GM12875 (cell line): ENCODE measurements around the gene FNDC3B.

Source experiments
- H3K4me3 ChIP-seq: one replicate; pipeline ENCODE4 v1.5.1; 2011; ENCODE audit warnings: low read depth, low read length, control low read depth
- CTCF ChIP-seq: IDR thresholded peaks from 2 replicates; pipeline ENCODE4 v1.5.1; 2011; ENCODE audit warnings: low read depth, mild to moderate bottlenecking, control low read depth, inconsistent platforms, low read length, moderate library complexity, borderline replicate concordance; ENCODE audit not compliant: insufficient read depth

The FNDC3B gene

GRCh38 chr3:172152874-172153273, 113.5 kb downstream of the FNDC3B start:
- no peak for TF ChIP-seq CTCF
- no peak overlapping the region for H3K4me3 ChIP-seq

DNA sequence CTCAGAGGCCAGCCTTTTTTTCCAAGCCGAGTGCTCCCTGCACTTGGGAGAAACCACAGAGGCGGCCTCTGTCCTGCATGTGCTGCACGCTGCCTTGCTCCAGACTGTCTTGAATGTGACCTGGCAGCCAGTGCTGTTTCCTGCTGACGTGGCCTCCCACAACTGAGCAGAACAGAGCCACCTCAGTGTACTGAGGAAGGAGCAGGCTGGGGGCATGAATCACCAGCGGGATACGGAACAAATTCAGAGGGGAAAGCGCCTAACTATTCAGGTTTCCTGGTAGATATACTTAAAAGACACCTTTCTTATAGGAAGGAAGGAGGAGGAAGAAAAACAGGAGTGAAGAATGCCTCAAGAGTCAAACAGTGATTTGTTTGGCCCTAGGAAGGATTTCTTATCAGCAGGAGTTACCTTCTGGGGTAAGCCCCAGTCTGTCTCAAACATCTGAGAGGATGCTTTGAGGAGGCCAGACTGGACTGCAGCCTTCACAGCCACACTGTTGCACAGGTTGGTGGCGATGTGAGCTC, 114.0 kb downstream of the FNDC3B start:
- no peak for TF ChIP-seq CTCF
- H3K4me3 ChIP-seq: no peak overlapping the region

DNA sequence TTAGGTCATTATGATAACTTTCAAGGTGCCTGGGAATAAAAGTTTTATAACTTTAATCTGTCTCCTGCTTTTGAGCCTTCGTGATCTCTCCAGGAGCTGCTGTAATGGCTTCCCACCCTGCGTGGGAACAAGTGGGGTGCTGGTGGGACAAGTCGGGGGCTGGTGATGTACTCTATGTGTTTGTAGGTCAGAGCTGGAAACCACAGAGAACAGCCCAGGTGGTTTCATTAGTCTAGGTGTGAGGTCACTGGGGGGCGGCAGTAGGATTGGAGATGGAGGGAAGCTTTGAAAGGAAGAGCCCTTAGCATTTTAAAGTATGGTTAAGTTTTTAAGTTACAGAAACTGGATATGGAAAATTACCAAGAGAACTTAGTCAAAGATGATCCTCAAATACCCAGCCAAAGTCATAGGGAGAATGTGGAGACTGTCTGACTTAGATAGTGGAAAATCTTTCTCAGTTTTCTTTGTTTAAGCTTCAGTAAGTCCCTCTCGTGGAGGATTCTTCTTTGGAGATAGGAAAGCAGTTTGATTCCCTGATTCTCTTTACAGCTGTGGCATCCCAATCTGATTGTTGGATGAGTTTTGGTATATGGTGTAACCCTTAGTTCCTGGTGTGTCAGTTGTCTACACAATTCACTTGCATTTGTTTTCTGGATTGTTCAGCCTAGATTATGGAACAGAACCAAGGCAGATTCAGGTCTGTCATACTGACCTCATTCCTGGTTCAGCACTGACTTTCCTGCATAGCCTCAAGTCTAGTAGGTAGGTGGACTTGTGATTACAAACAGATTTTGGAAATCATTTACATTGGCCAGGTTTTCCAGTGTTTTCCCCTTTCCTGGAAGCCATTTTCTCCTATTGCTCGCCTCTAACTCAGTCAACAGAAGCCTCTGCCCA, 115.6 kb downstream of the FNDC3B start:
- TF ChIP-seq CTCF: no peak
- no peak overlapping the region for H3K4me3 ChIP-seq

DNA sequence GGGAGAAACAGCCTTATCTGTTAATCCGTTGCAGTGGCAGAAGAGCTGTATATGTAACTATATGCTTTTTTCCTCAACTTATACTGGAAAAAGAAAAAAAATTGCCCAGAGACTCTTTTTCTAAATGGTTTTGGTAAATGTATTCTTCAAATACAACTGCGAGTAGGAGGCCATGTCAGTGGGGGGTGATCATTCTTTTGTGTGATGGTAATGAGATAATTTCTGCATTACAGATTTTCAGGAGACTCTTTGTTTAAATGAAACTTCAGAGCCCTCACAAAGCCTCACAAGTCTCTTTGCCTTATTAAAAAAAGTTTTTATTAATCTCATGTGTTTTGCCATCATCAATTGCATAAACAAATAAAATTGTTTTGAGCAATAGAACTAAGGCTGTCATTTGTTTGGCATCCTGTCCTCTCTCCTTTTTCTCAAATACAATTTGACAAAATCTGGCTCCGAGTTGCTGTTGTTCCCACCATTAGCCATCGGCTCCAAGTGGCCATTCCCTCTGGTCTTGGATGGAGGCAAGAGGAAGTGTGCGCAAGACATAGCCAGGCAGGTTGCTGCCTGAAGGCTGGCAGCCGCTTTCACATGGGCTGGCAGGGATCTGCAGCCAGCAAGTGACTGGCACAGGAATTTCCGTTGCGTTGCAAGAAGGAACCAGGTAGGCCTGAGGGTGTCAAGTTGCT, 116.7 kb downstream of the FNDC3B start:
- no peak for TF ChIP-seq CTCF
- no peak overlapping the region for H3K4me3 ChIP-seq

DNA sequence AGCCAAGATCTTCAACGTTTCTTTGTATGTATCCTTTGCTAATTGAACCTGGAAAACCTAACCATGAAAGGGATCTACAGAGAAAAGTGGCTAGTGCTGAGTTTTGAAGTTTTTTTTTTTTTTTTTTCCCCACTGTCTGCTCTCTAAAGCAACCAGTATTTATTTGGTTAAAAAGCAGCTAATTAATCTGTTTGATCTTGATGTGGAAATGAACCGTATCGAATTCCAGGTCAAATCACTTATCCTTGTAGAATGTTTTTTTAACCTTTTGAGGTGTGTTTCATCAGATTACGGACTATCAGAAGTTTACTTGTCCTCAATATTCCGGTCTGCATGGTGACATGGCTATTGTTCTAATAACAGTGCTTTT, 117.2 kb downstream of the FNDC3B start:
- TF ChIP-seq CTCF: no peak
- no peak overlapping the region for H3K4me3 ChIP-seq

DNA sequence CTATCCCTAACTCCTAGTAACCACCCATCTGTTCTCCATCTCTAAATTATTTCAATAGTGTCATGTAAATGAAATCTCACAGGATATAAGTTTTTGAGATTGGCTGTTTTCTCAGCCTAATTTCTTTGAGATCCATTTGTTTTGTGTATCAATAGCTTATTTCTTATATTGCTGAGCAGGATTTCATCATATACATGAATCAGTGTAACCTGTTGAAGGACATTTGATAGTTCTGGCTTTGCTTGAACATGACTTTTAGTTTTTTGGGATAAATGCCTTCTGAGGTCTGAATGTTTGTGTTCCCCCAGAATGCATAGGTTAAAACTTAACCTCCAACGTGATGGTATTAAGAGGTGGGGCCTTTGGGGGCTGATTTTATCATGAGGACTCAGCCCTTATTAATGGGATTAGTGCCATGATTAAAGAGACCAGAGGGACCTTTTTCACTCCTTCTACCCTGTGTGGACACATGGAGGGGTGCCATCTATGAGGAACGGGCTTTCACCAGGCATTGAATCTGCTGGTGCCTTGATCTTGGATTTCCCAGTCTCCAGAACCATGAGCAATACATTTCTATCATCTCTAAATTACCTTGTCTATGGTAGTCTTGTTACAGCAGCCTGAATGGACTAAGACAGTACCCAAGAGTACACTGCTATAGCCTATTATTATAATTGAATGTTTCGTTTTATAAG, 118.3 kb downstream of the FNDC3B start:
- TF ChIP-seq CTCF: no peak
- H3K4me3 ChIP-seq: no peak overlapping the region
